Small intestine (tissue), 7 donors: ENCODE data around the gene SLC32A1. TPM values are rescaled to one million over a fixed set of nuclear protein-coding genes. Genes with fewer than 3 reads are reported as not detected.

Source experiments
- DNase-seq, 2 donors: peaks; one replicate each; pipeline versions ENCODE4 v3.0.0 to v3.0.0-alpha.2; 2013
- FAIRE-seq: peaks from 2 replicates; lab custom pipeline; 2012; peaks lifted over from hg19 to GRCh38; lab: Jason Lieb, UNC
- H3K27ac ChIP-seq, 3 donors: one replicate each; pipeline ENCODE4 v1.5.1; 2013; ENCODE audit warnings: low read length in 2 of 3, mild to moderate bottlenecking in 2 of 3, control low read depth in 1 of 3, inconsistent platforms in 1 of 3, low read depth in 1 of 3, moderate library complexity in 1 of 3
- H3K27me3 ChIP-seq, 3 donors: one replicate each; pipeline ENCODE4 v1.6.1; 2013; ENCODE audit warnings: low read length in 3 of 3, inconsistent platforms in 1 of 3; ENCODE audit not compliant: control insufficient read depth in 3 of 3, insufficient read depth in 3 of 3
- H3K36me3 ChIP-seq, 3 donors: one replicate each; pipeline ENCODE4 v1.6.1; 2013; ENCODE audit warnings: low read length in 3 of 3, inconsistent platforms in 1 of 3, low read depth in 1 of 3, mild to moderate bottlenecking in 1 of 3, moderate library complexity in 1 of 3; ENCODE audit not compliant: control insufficient read depth in 3 of 3, insufficient read depth in 2 of 3
- H3K4me1 ChIP-seq, 3 donors: one replicate each; pipeline ENCODE4 v1.6.1; 2013; ENCODE audit warnings: low read length in 2 of 3, inconsistent platforms in 1 of 3, low read depth in 1 of 3, mild to moderate bottlenecking in 1 of 3, moderate library complexity in 1 of 3; ENCODE audit not compliant: control insufficient read depth in 3 of 3, insufficient read depth in 2 of 3
- H3K4me3 ChIP-seq, 3 donors: one replicate each; pipeline ENCODE4 v1.5.1; 2013; ENCODE audit warnings: low read length in 3 of 3, control low read depth in 1 of 3, inconsistent platforms in 1 of 3, low read depth in 1 of 3, mild to moderate bottlenecking in 1 of 3, moderate library complexity in 1 of 3
- H3K9me3 ChIP-seq, 2 donors: one replicate each; pipeline ENCODE4 v1.6.1; 2013; ENCODE audit warnings: low read depth in 1 of 2, low read length in 1 of 2; ENCODE audit not compliant: control insufficient read depth in 2 of 2, insufficient read depth in 1 of 2
- WGBS, 3 donors: extraction: QIAGEN DNeasy Blood & Tissue Kit; methylation state at CpG; one replicate each; pipeline ENCODE4 v1.1.7; 2013; 5-methylcytosine and 5-hydroxymethylcytosine counted together
- polyA plus RNA-seq, 4 donors: library from polyadenylated mRNA; stranded (reverse) in 3 of 4; unstranded in 1 of 4; fragments of 200-250 nt in 3 of 4; fragments of 120-200 nt in 1 of 4; gene quantifications; one replicate each; pipeline versions ENCODE4 v1.2.1 to v1.2.3, GENCODE V29; 2013
- donor health status: healthy with polysubstance abuse.
- donor health status: control.
- donor health status: control.
- donor health status: Bipolar disorder and iron deficiency.
- donor health status: healthy.

SLC32A1 gene
- polyA plus RNA-seq, 4 donors: 0.18 TPM; not detected in 3

- H3K4me3 ChIP-seq: no peak overlapping the region
- H3K27ac ChIP-seq: no peak overlapping the region
- H3K4me1 ChIP-seq: peaks cover 0 to 3% (median 2%) of the 10 kb centered on the region in 3 donors
- DNase-seq (peak in 1 of 2 donors; percentile 18), FAIRE-seq (no peak)
- H3K9me3 ChIP-seq: no peaks in the 10 kb centered on the region
- peaks cover 36 to 97% (median 79%) of the 10 kb centered on the region in 3 donors for H3K27me3 ChIP-seq
- WGBS, 3 donors: 3 to 18% (median 13%) methylated on average over 53 to 56 of the region's 56 CpGs
- no peaks in the 10 kb centered on the region for H3K36me3 ChIP-seq
Observed at GRCh38 chr20:38728191-38728781, 4.0 kb downstream of the SLC32A1 start.

- no peak overlapping the region for H3K27ac ChIP-seq
- FAIRE-seq (no peak), DNase-seq (peak in 1 of 2 donors; percentile 12)
- 2 to 8% (median 7%) methylated on average over 41 of the region's 41 CpGs for WGBS, 3 donors
- no peak overlapping the region for H3K4me3 ChIP-seq
- peaks cover 28 to 92% (median 75%) of the 10 kb centered on the region in 3 donors for H3K27me3 ChIP-seq
- no peaks in the 10 kb centered on the region for H3K9me3 ChIP-seq
- no peaks in the 10 kb centered on the region for H3K36me3 ChIP-seq
- H3K4me1 ChIP-seq: peaks cover 0 to 3% (median 2%) of the 10 kb centered on the region in 3 donors
Observed at GRCh38 chr20:38728911-38729642, 4.8 kb downstream of the SLC32A1 start.

- no peaks in the 10 kb centered on the region for H3K9me3 ChIP-seq
- H3K4me3 ChIP-seq: no peak overlapping the region
- H3K36me3 ChIP-seq: no peaks in the 10 kb centered on the region
- peaks cover 0 to 2% (median 0%) of the 10 kb centered on the region in 3 donors for H3K4me1 ChIP-seq
- 4 to 8% (median 5%) methylated on average over 7 of the region's 7 CpGs for WGBS, 3 donors
- H3K27me3 ChIP-seq: peaks cover 25 to 86% (median 71%) of the 10 kb centered on the region in 3 donors
- no peak for DNase-seq
- H3K27ac ChIP-seq: no peak overlapping the region
- no peak for FAIRE-seq
Observed at GRCh38 chr20:38729767-38730166, 5.5 kb downstream of the SLC32A1 start.

- Histone ChIP-seq H3K4me3 (no peak overlapping the region), H3K9me3 (no peaks in the 10 kb centered on the region), H3K27ac (no peak overlapping the region), H3K4me1 (peaks cover 0 to 2% (median 0%) of the 10 kb centered on the region in 3 donors), H3K27me3 (peaks cover 21 to 84% (median 68%) of the 10 kb centered on the region in 3 donors), H3K36me3 (no peaks in the 10 kb centered on the region)
- 4 to 5% (median 5%) methylated on average over 39 to 41 of the region's 41 CpGs for whole genome bisulfite sequencing, 3 donors
- FAIRE-seq: no peak
- DNase-seq: peak; percentile 24 to 63
Observed at GRCh38 chr20:38730167-38730988, 6.1 kb downstream of the SLC32A1 start.

GRCh38 chr20:38730989-38731737 is 6.9 kb downstream of the SLC32A1 start:
- Histone ChIP-seq H3K36me3 (no peaks in the 10 kb centered on the region), H3K4me1 (peaks cover 0 to 2% (median 0%) of the 10 kb centered on the region in 3 donors), H3K27me3 (peaks cover 14 to 79% (median 61%) of the 10 kb centered on the region in 3 donors), H3K4me3 (peak overlapping the region in 1 of 3 donors; percentile 17), H3K9me3 (no peaks in the 10 kb centered on the region), H3K27ac (no peak overlapping the region)
- DNase-seq: peak; percentile 38 to 78
- WGBS, 3 donors: 1 to 3% (median 2%) methylated on average over 40 of the region's 40 CpGs
- no peak for FAIRE-seq

GRCh38 chr20:38731738-38732113 is 7.4 kb downstream of the SLC32A1 start:
- no peak for FAIRE-seq
- Histone ChIP-seq H3K4me3 (no peak overlapping the region), H3K4me1 (peaks cover 0 to 2% (median 0%) of the 10 kb centered on the region in 3 donors), H3K27me3 (peaks cover 12 to 73% (median 55%) of the 10 kb centered on the region in 3 donors), H3K9me3 (no peaks in the 10 kb centered on the region), H3K36me3 (no peaks in the 10 kb centered on the region), H3K27ac (no peak overlapping the region)
- no peak for DNase-seq
- WGBS, 3 donors: 52 to 76% (median 55%) methylated on average over 1 of the region's 1 CpG

GRCh38 chr20:38732981-38733380 is 8.7 kb downstream of the SLC32A1 start:
- peaks cover 0 to 2% (median 0%) of the 10 kb centered on the region in 3 donors for H3K4me1 ChIP-seq
- 72 to 88% (median 80%) methylated on average over 4 of the region's 4 CpGs for WGBS, 3 donors
- DNase-seq (no peak), FAIRE-seq (no peak)
- H3K9me3 ChIP-seq: no peaks in the 10 kb centered on the region
- H3K4me3 ChIP-seq: no peak overlapping the region
- no peak overlapping the region for H3K27ac ChIP-seq
- H3K36me3 ChIP-seq: no peaks in the 10 kb centered on the region
- peaks cover 5 to 61% (median 43%) of the 10 kb centered on the region in 3 donors for H3K27me3 ChIP-seq
